Mucosa of descending colon (tissue), 3 donors: Measurements from ENCODE around the gene VPS33A. TPM values are rescaled to one million over a fixed set of nuclear protein-coding genes. Genes with fewer than 3 reads are reported as not detected.
A peak's percentile ranks its signal among the peaks of the same experiment; 100 is the strongest.
"Not testable (repeated sequence)": the region's sequence is repeated elsewhere in the genome, so short reads cannot be mapped to it uniquely, and the experiment has no call there.

ENCODE experiments used
- ATAC-seq: fragments of 200-7000 bp; cut with Tn5 transposase; one replicate; pipeline ENCODE4 v1.9.1; 2020; ENCODE audit warnings: mild to moderate bottlenecking, moderate library complexity
- DNase-seq, 3 donors: peaks; one replicate each; pipeline ENCODE4 v3.0.0-alpha.2; 2020
- H3K36me3 ChIP-seq: fragments of 200-600 bp; one replicate; pipeline ENCODE4 v1.8.0; 2021; ENCODE audit warnings: low read depth, mild to moderate bottlenecking
- H3K4me1 ChIP-seq: fragments of 200-600 bp; one replicate; pipeline ENCODE4 v1.8.0; 2021; ENCODE audit warnings: low read depth, mild to moderate bottlenecking
- H3K4me3 ChIP-seq: fragments of 200-600 bp; one replicate; pipeline ENCODE4 v1.8.0; 2021; ENCODE audit warnings: mild to moderate bottlenecking
- H3K9me3 ChIP-seq: fragments of 200-600 bp; one replicate; pipeline ENCODE4 v1.8.0; 2021; ENCODE audit warnings: mild to moderate bottlenecking
- intact Hi-C, 2 donors: fragments of 100-400 bp; cut with DNase I in 1 of 2; cut with micrococcal nuclease in 1 of 2; formaldehyde crosslinking; loops; one replicate each; pipeline versions ENCODE4 v1.11.0 to v1.11.1; 2022; cut with DNase I, micrococcal nuclease
- total RNA-seq, 3 donors: library from RNA; stranded (reverse); fragmentation: NEBNext Ultra II Directional in 2 of 3; extraction: Animal tissue kit (Norgen Biotek cat#: 25700) in 2 of 3; gene quantifications; one replicate each; pipeline versions ENCODE4 v1.2.1 to v1.2.4, GENCODE V29; 2021 to 2023
- TF ChIP-seq, protein P1 (sequence below): fragments of 200-600 bp; IDR thresholded peaks from one replicate; pipeline ENCODE4 v1.8.0; 2022; ENCODE audit warnings: antibody characterized with exemption, mild to moderate bottlenecking
- donor health status: DM: no; HTN: no; CAD: no; lungs with moderate emphysema.
- donor health status: DM: no; HTN: no; CAD: no.
- donor health status: DM: no; HTN: yes; CAD: no.

The VPS33A gene
- total RNA-seq, 3 donors from 2014 or later: 19.5 to 22.8 (median 22.4) TPM

GRCh38 chr12:122275459-122275858 lies 9.2 kb upstream of the VPS33A start:
- intact Hi-C loops: no loop called here
- H3K36me3 ChIP-seq: peaks cover 3% of the 10 kb centered on the region
- H3K9me3 ChIP-seq: no peaks in the 10 kb centered on the region
- H3K4me1 ChIP-seq: no peaks in the 10 kb centered on the region
- no peak overlapping the region for H3K4me3 ChIP-seq
- ATAC-seq (no peak), DNase-seq (no peak)
- TF ChIP-seq, protein P1, sequence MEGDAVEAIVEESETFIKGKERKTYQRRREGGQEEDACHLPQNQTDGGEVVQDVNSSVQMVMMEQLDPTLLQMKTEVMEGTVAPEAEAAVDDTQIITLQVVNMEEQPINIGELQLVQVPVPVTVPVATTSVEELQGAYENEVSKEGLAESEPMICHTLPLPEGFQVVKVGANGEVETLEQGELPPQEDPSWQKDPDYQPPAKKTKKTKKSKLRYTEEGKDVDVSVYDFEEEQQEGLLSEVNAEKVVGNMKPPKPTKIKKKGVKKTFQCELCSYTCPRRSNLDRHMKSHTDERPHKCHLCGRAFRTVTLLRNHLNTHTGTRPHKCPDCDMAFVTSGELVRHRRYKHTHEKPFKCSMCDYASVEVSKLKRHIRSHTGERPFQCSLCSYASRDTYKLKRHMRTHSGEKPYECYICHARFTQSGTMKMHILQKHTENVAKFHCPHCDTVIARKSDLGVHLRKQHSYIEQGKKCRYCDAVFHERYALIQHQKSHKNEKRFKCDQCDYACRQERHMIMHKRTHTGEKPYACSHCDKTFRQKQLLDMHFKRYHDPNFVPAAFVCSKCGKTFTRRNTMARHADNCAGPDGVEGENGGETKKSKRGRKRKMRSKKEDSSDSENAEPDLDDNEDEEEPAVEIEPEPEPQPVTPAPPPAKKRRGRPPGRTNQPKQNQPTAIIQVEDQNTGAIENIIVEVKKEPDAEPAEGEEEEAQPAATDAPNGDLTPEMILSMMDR: no peak

DNA sequence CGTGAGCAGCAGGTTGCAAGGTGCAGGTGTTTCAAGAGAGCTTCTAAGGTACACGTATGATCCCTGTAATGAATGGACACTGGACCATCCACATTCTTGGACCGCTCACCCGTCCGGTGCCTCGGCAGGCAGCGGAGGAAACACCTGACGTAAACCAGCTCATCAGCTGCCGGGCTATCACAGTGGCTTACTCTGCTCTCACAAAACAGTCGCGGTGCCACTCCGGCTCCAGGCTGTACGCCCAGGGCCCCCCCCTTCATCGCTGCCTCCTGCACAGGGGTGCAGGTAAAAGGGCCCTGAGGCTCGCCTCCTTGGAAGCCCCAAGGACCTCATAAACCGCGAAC lies 436 bp downstream of the VPS33A start:
- Histone ChIP-seq H3K4me3 (peak overlapping the region; percentile 86), H3K9me3 (no peaks in the 10 kb centered on the region), H3K4me1 (peaks cover 5% of the 10 kb centered on the region), H3K36me3 (no peaks in the 10 kb centered on the region)
- peak; percentile 72 for ATAC-seq
- intact Hi-C loops: no loop called here
- TF ChIP-seq, protein P1: no peak
- DNase-seq: peak in 1 of 3 donors; percentile 50

DNA sequence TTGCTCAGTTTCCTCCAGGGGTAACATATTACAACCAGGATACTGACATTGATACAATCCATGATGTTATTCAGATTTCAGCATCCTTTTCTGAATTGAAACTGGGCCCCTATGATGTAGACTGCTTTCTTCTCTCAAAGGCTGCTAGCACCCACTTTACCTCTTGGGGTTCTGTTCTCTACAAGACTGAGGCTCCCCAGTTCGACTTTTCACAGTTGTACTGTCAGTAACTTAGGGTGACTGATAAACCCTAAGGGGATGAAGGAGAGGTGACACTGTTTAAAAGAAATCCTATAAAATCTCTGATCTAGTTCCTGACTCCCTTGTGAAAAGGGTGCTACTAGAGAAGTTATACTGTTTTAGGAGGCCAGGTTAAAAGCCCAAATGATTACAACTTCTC lies 818 bp downstream of the VPS33A start:
- no peak for DNase-seq
- ATAC-seq: no peak
- TF ChIP-seq, protein P1: no peak
- Histone ChIP-seq H3K9me3 (no peaks in the 10 kb centered on the region), H3K4me1 (peaks cover 5% of the 10 kb centered on the region), H3K4me3 (no peak overlapping the region), H3K36me3 (no peaks in the 10 kb centered on the region)
- intact Hi-C loops: no loop called here

GRCh38 chr12:122260735-122261134 lies 5.6 kb downstream of the VPS33A start:
- H3K9me3 ChIP-seq, DNase-seq, ATAC-seq, H3K4me3 ChIP-seq, intact Hi-C loops, H3K36me3 ChIP-seq, H3K4me1 ChIP-seq: not testable (repeated sequence)

GRCh38 chr12:122258939-122259338 lies 7.4 kb downstream of the VPS33A start:
- DNase-seq, H3K36me3 ChIP-seq: not testable (repeated sequence)

GRCh38 chr12:122258462-122258861 lies 7.8 kb downstream of the VPS33A start:
- H3K4me3 ChIP-seq, H3K36me3 ChIP-seq, H3K4me1 ChIP-seq, H3K9me3 ChIP-seq, DNase-seq, intact Hi-C loops, ATAC-seq: not testable (repeated sequence)

More at GRCh38 chr12:122258939-122259338, 7.4 kb downstream of the VPS33A start:
- H3K9me3 ChIP-seq, H3K4me1 ChIP-seq, ATAC-seq, H3K4me3 ChIP-seq, intact Hi-C loops: not testable (repeated sequence)

GRCh38 chr12:122250536-122250935 lies 15.8 kb downstream of the VPS33A start:
- TF ChIP-seq, protein P1: no peak
- no peak for ATAC-seq
- no peaks in the 10 kb centered on the region for H3K4me1 ChIP-seq
- intact Hi-C loops: no loop called here
- DNase-seq: no peak
- no peaks in the 10 kb centered on the region for H3K9me3 ChIP-seq
- no peak overlapping the region for H3K4me3 ChIP-seq
- H3K36me3 ChIP-seq: no peaks in the 10 kb centered on the region
